HepG2 (cell line): Measurements from ENCODE around the gene CYP4V2. TPM values are rescaled to one million over a fixed set of nuclear protein-coding genes. Genes with fewer than 3 reads are reported as not detected.

Experiments used
- ATAC-seq: fragments of 200-7000 bp; cut with Tn5 transposase; 3 replicates; pipeline ENCODE4 v1.9.1; 2020; ENCODE audit warnings: mild to moderate bottlenecking, moderate library complexity
- BruUV-seq: library from RNA; stranded (reverse); fragments of 400-500 nt; replicated peaks from 2 replicates; lab custom pipeline; 2021; lab: Mats Ljungman, UMichigan
- CTCF ChIA-PET: fragments of 300-600 bp; formaldehyde crosslinking; extraction: SDS; loops from one replicate; lab custom pipeline; 2021; ENCODE audit warnings: low total read pairs, inconsistent platforms, low intra/inter-chr PET ratio; lab: Yijun Ruan, JAX
- POLR2A ChIA-PET: fragments of 350-600 bp; sonication (Branson Sonifier 250); formaldehyde crosslinking; loops from one replicate; lab custom pipeline; 2020; ENCODE audit warnings: antibody characterized with exemption, inconsistent platforms; lab: Yijun Ruan, JAX
- DNase-seq: peaks from one replicate; pipeline ENCODE4 v3.0.0-alpha.2; 2015; ENCODE audit warnings: low spot score
- FAIRE-seq: peaks from 3 replicates; lab custom pipeline; 2011; peaks lifted over from hg19 to GRCh38; lab: Jason Lieb, UNC
- H2AFZ ChIP-seq: one replicate; pipeline ENCODE4 v1.6.1; 2011; ENCODE audit warnings: low read length, inconsistent platforms
- H3K27ac ChIP-seq: fragments of 300-600 bp; 3 replicates; pipeline ENCODE4 v1.8.0; 2011; ENCODE audit warnings: mixed run types, mild to moderate bottlenecking, mixed read lengths, low read length, inconsistent platforms; ENCODE audit not compliant: insufficient read depth; ENCODE audit errors: extremely low read length
- H3K27me3 ChIP-seq, 2 experiments: fragments of 200-600 bp in 1 of 2; 2 replicates in 1 of 2; 3 replicates in 1 of 2; pipeline versions ENCODE4 v1.6.0 to v1.8.0; 2011; ENCODE audit warnings: low read length in 2 of 2, mild to moderate bottlenecking in 2 of 2, moderate library complexity in 2 of 2, inconsistent platforms in 1 of 2; ENCODE audit not compliant: insufficient read depth in 2 of 2, control insufficient read depth in 1 of 2
- H3K36me3 ChIP-seq, 2 experiments: fragments of 200-600 bp in 1 of 2; replicated peaks in 1 of 2; 2 replicates in 1 of 2; 3 replicates in 1 of 2; pipeline versions ENCODE4 v1.5.1 to v1.8.0; 2011; ENCODE audit warnings: low read length in 2 of 2, inconsistent platforms in 1 of 2; ENCODE audit not compliant: insufficient read depth in 2 of 2, control insufficient read depth in 1 of 2
- H3K4me1 ChIP-seq: 2 replicates; pipeline ENCODE4 v1.5.1; 2012; ENCODE audit warnings: low read length, inconsistent platforms; ENCODE audit not compliant: insufficient read depth
- H3K4me2 ChIP-seq: 2 replicates; pipeline ENCODE4 v1.6.0; 2011; ENCODE audit warnings: low read depth, low read length, inconsistent platforms
- H3K4me3 ChIP-seq, 3 experiments: fragments of 200-600 bp in 1 of 3; sonication (generic), shearing (Covaris generic) in 1 of 3; replicated peaks in 1 of 3; 2 replicates each; pipeline ENCODE4 v1.5.1; 2011 to 2016; ENCODE audit warnings: low read length in 3 of 3, inconsistent platforms in 2 of 3, low read depth in 2 of 3, mild to moderate bottlenecking in 2 of 3, control low read depth in 1 of 3, mixed read lengths in 1 of 3; ENCODE audit not compliant: insufficient read depth in 1 of 3
- H3K79me2 ChIP-seq: one replicate; pipeline ENCODE4 v1.6.1; 2011; ENCODE audit warnings: low read length, inconsistent platforms; ENCODE audit not compliant: insufficient read depth
- H3K9ac ChIP-seq: 2 replicates; pipeline ENCODE4 v1.6.0; 2011; ENCODE audit warnings: mild to moderate bottlenecking, low read depth, low read length, inconsistent platforms; ENCODE audit not compliant: insufficient read depth
- H3K9me3 ChIP-seq: 2 replicates; pipeline ENCODE4 v1.5.1; 2012; ENCODE audit warnings: mild to moderate bottlenecking, low read length
- H4K20me1 ChIP-seq: 2 replicates; pipeline ENCODE4 v1.6.0; 2011; ENCODE audit warnings: inconsistent platforms, mild to moderate bottlenecking, low read length, moderate library complexity; ENCODE audit not compliant: insufficient read depth
- ARID4A ChIP-seq: sonication (generic); formaldehyde crosslinking; IDR thresholded peaks from 2 replicates; pipeline ENCODE4 v1.5.0; 2020; ENCODE audit warnings: mild to moderate bottlenecking, missing genetic modification reagents, borderline replicate concordance
- ATF6 ChIP-seq: sonication (generic); formaldehyde crosslinking; conservative IDR thresholded peaks from 2 replicates; pipeline ENCODE4 v1.4.0; 2020; ENCODE audit warnings: missing genetic modification reagents
- GATA4 ChIP-seq: sonication (generic); IDR thresholded peaks from 2 replicates; pipeline ENCODE4 v1.6.1; 2016; ENCODE audit warnings: antibody characterized with exemption, low read depth, borderline replicate concordance
- MEIS1 ChIP-seq: sonication (generic); formaldehyde crosslinking; IDR thresholded peaks from 2 replicates; pipeline ENCODE4 v1.9.0; 2021; ENCODE audit warnings: mild to moderate bottlenecking, missing genetic modification reagents, moderate library complexity, borderline replicate concordance
- RCOR2 ChIP-seq: IDR thresholded peaks from 2 replicates; pipeline ENCODE4 v1.6.1; 2016; ENCODE audit warnings: missing biosample characterization, missing genetic modification reagents
- SETDB1 ChIP-seq: sonication (generic); formaldehyde crosslinking; IDR thresholded peaks from 2 replicates; pipeline ENCODE4 v1.5.1; 2020; ENCODE audit warnings: missing genetic modification reagents, mild to moderate bottlenecking, borderline replicate concordance
- ZHX1 ChIP-seq: sonication (generic); formaldehyde crosslinking; IDR thresholded peaks from 2 replicates; pipeline ENCODE4 v1.8.1; 2022; ENCODE audit warnings: low read depth, mild to moderate bottlenecking, missing genetic modification reagents
- ZNF543 ChIP-seq: sonication (generic); formaldehyde crosslinking; IDR thresholded peaks from 2 replicates; pipeline ENCODE4 v1.4.0; 2020; ENCODE audit warnings: mild to moderate bottlenecking, missing genetic modification reagents
- WGBS: methylation state at CpG from one replicate; pipeline ENCODE4 v1.1.6; 2017; ENCODE audit warnings: low lambda C conversion rate; 5-methylcytosine and 5-hydroxymethylcytosine counted together
- in situ Hi-C: cut with HindIII; loops from 2 replicates; pipeline ENCODE4 v1.10.0; 2017; ENCODE audit warnings: low pct_unique_long_range_greater_than_20kb; ENCODE audit not compliant: extremely low pct_ligation_motif_present
- intact Hi-C: fragments of 100-400 bp; cut with micrococcal nuclease; formaldehyde crosslinking; loops from one replicate; pipeline ENCODE4 v1.10.0; 2022; ENCODE audit not compliant: unreplicated experiment
- polyA plus RNA-seq, 8 experiments: library from polyadenylated mRNA; depleted of rRNA in 3 of 8; stranded (reverse) in 7 of 8; unstranded in 1 of 8; fragments of >200 nt; fragmentation: Illumina TruSeq in 4 of 8; extraction: Trizol in 4 of 8; gene quantifications; 2 replicates each; pipeline versions ENCODE4 v1.2.1 to v1.2.3, GENCODE V29; 2011 to 2016; ENCODE audit warnings: low read depth in 4 of 8, missing spikeins in 1 of 8, mixed read lengths in 1 of 8; ENCODE audit not compliant: insufficient read depth in 1 of 8
- total RNA-seq, 5 experiments: library from RNA; depleted of rRNA; stranded (reverse); fragments of >200 nt; fragmentation: Illumina TruSeq; extraction: Trizol; gene quantifications; 2 replicates each; pipeline ENCODE4 v1.2.3, GENCODE V29; 2016; ENCODE audit warnings: low read depth in 1 of 5

CYP4V2 gene
- total and polyA plus RNA-seq, 2 of the 13 experiments (the other 11 are each of a cell fraction or from before 2014, with no cell fraction given), result 4.7 to 7.2 TPM

GRCh38 chr4:186188107-186188506 lies 3.3 kb upstream of the CYP4V2 start:
- H4K20me1 ChIP-seq, result no peaks in the 10 kb centered on the region
- intact Hi-C loops, result no loop called here
- no peaks in the 10 kb centered on the region for H3K9me3 ChIP-seq
- no TSS peak for BruUV-seq
- H3K4me2 ChIP-seq, result no peak overlapping the region
- DNase-seq (no peak), ATAC-seq (no peak), FAIRE-seq (no peak)
- H3K79me2 ChIP-seq, result no peaks in the 10 kb centered on the region
- no peak overlapping the region for H2AFZ ChIP-seq
- 54% methylated on average over 3 of the region's 3 CpGs for WGBS
- CTCF ChIA-PET, result no interaction called here
- no peak overlapping the region for H3K9ac ChIP-seq
- POLR2A ChIA-PET, result no interaction called here
- no peak overlapping the region for H3K27ac ChIP-seq
- peaks cover 19% of the 10 kb centered on the region for H3K4me1 ChIP-seq
- in situ Hi-C loops, result no loop called here
- H3K4me3 ChIP-seq, result no peak overlapping the region
- no peak for TF ChIP-seq ZHX1 (CRISPR knock-in tag)
- H3K27me3 ChIP-seq, result no peaks in the 10 kb centered on the region
- H3K36me3 ChIP-seq, result no peaks in the 10 kb centered on the region

GRCh38 chr4:186189656-186190055 lies 1.7 kb upstream of the CYP4V2 start:
- peak overlapping the region; percentile 43 to 79 (median 79); a peak in 4 of 6 replicates for H3K4me3 ChIP-seq
- no TSS peak for BruUV-seq
- ChIA-PET CTCF (no interaction called here), POLR2A (interaction anchor here (2.9 to 3.4 kb wide), 2 partner anchors 71 to 76 kb away, joined by 7 to 22 read pairs; partner anchors contain the start of gene F11)
- ATAC-seq, result no peak
- WGBS, result 49% methylated on average over 4 of the region's 4 CpGs
- no peaks in the 10 kb centered on the region for H3K36me3 ChIP-seq
- H3K4me1 ChIP-seq, result peaks cover 22% of the 10 kb centered on the region
- in situ Hi-C loops, result no loop called here
- no peaks in the 10 kb centered on the region for H3K9me3 ChIP-seq
- H3K27me3 ChIP-seq, result no peaks in the 10 kb centered on the region
- no peak for DNase-seq
- H3K79me2 ChIP-seq, result no peaks in the 10 kb centered on the region
- intact Hi-C loops, result loop anchor here (5.0 kb wide), 2 partner anchors 42 to 78 kb away; partner anchors contain the start of gene F11
- no peak for FAIRE-seq
- H4K20me1 ChIP-seq, result no peaks in the 10 kb centered on the region
- peak overlapping the region; percentile 90 for H3K4me2 ChIP-seq
- H3K27ac ChIP-seq, result no peak overlapping the region
- peak overlapping the region; percentile 38; the same call in 1 of the 2 replicates for H3K9ac ChIP-seq
- no peak overlapping the region for H2AFZ ChIP-seq
- TF ChIP-seq SETDB1 (CRISPR knock-in tag), result no peak
- no peak for TF ChIP-seq ARID4A (CRISPR knock-in tag)
- no peak for TF ChIP-seq ZNF543
- TF ChIP-seq GATA4, result no peak
- TF ChIP-seq MEIS1, result no peak
- TF ChIP-seq ATF6, result no peak
- TF ChIP-seq RCOR2 (CRISPR knock-in tag), result no peak
